Uterus (tissue), 4 donors: ENCODE results near the gene CLIC3. TPM values are rescaled to one million over a fixed set of nuclear protein-coding genes. Genes with fewer than 3 reads are reported as not detected.

Source experiments
- DNase-seq, 2 donors: peaks; one replicate each; pipeline ENCODE4 v3.0.0-alpha.2; 2019 to 2020
- H3K27ac ChIP-seq, 2 donors: fragments of 200-600 bp; sonication (generic); 1 replicate in 1 of 2; 2 replicates in 1 of 2; pipeline ENCODE4 v1.5.1; 2016 to 2018
- H3K27me3 ChIP-seq, 2 donors: fragments of 200-600 bp; sonication (generic); one replicate each; pipeline ENCODE4 v1.5.1; 2018 to 2019; ENCODE audit warnings: control low read depth in 1 of 2
- H3K36me3 ChIP-seq, 2 donors: fragments of 200-600 bp; sonication (generic); one replicate each; pipeline ENCODE4 v1.5.1; 2019; ENCODE audit warnings: control low read depth in 1 of 2
- H3K4me1 ChIP-seq, 2 donors: fragments of 200-600 bp; sonication (generic); one replicate each; pipeline ENCODE4 v1.5.1; 2018 to 2019; ENCODE audit warnings: control low read depth in 1 of 2
- H3K4me3 ChIP-seq, 2 donors: fragments of 200-600 bp; sonication (generic); 1 replicate in 1 of 2; 2 replicates in 1 of 2; pipeline ENCODE4 v1.5.1; 2018 to 2019; ENCODE audit warnings: mild to moderate bottlenecking in 1 of 2
- H3K9me3 ChIP-seq, 2 donors: fragments of 200-600 bp; sonication (generic); one replicate each; pipeline ENCODE4 v1.5.1; 2019; ENCODE audit warnings: control low read depth in 1 of 2
- POLR2A ChIP-seq, 2 donors: fragments of 450-650 bp; IDR thresholded peaks; one replicate each; pipeline ENCODE4 v1.6.1; 2016; ENCODE audit warnings: antibody characterized with exemption in 2 of 2, mild to moderate bottlenecking in 1 of 2, moderate library complexity in 1 of 2
- intact Hi-C: fragments of 100-400 bp; cut with DNase I; formaldehyde crosslinking; loops from one replicate; pipeline ENCODE4 v1.15.1; 2023; ENCODE audit warnings: low total_unique reads
- total RNA-seq, 4 donors: library from RNA; depleted of rRNA in 3 of 4; stranded (reverse); fragments of >200 nt in 3 of 4; gene quantifications; one replicate each; pipeline versions ENCODE4 v1.1.0 to v1.2.4, GENCODE V29; 2014 to 2023
- TF ChIP-seq, protein P1 (sequence below), 4 experiments: fragments of 200-600 bp in 2 of 4; fragments of 450-650 bp in 2 of 4; sonication (generic) in 2 of 4; IDR thresholded peaks; one replicate each; pipeline ENCODE4 v1.5.1; 2016 to 2019; ENCODE audit warnings: antibody characterized with exemption in 4 of 4, mild to moderate bottlenecking in 2 of 4, moderate library complexity in 1 of 4
- donor health status: DM: yes; HTN: yes; CAD: no.

Gene CLIC3
- total RNA-seq, 4 donors from 2014 or later = 1.5 TPM; not detected in 2

DNA sequence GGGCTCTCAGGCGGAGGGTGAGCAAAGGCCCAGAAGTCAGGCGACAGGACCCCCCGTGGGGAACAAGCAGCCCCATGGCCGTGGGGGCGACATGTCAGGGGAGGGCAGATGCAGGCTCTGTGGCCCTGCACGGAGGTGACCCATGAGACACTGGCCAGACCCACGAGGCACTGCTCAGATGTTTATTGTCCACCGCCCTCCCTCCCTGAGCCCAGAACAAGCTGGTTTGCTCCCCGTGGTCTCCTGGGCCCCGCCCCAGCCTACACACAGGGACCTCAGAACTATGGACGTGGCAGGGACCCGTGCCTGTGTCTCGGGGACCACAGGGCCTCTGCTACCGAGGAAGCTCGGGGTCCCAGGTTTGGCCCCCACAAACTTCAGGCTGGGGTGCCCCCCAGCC lies 33.6 kb upstream of the CLIC3 start:
- no peak overlapping the region for H3K4me3 ChIP-seq
- no peak for DNase-seq
- TF ChIP-seq POLR2A (IDR thresholded peaks at IDR 0.05) = no peak
- TF ChIP-seq, protein P1, sequence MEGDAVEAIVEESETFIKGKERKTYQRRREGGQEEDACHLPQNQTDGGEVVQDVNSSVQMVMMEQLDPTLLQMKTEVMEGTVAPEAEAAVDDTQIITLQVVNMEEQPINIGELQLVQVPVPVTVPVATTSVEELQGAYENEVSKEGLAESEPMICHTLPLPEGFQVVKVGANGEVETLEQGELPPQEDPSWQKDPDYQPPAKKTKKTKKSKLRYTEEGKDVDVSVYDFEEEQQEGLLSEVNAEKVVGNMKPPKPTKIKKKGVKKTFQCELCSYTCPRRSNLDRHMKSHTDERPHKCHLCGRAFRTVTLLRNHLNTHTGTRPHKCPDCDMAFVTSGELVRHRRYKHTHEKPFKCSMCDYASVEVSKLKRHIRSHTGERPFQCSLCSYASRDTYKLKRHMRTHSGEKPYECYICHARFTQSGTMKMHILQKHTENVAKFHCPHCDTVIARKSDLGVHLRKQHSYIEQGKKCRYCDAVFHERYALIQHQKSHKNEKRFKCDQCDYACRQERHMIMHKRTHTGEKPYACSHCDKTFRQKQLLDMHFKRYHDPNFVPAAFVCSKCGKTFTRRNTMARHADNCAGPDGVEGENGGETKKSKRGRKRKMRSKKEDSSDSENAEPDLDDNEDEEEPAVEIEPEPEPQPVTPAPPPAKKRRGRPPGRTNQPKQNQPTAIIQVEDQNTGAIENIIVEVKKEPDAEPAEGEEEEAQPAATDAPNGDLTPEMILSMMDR (IDR thresholded peaks at IDR 0.05) = no peak
- no peaks in the 10 kb centered on the region for H3K27me3 ChIP-seq
- intact Hi-C loops = loop anchor here (5.0 kb wide), 1 partner anchor 243 kb away; no protein-coding TSS in a partner anchor
- no peaks in the 10 kb centered on the region for H3K9me3 ChIP-seq
- H3K27ac ChIP-seq = no peak overlapping the region
- H3K4me1 ChIP-seq = peaks cover 0 to 18% of the 10 kb centered on the region in 2 donors
- no peaks in the 10 kb centered on the region for H3K36me3 ChIP-seq

DNA sequence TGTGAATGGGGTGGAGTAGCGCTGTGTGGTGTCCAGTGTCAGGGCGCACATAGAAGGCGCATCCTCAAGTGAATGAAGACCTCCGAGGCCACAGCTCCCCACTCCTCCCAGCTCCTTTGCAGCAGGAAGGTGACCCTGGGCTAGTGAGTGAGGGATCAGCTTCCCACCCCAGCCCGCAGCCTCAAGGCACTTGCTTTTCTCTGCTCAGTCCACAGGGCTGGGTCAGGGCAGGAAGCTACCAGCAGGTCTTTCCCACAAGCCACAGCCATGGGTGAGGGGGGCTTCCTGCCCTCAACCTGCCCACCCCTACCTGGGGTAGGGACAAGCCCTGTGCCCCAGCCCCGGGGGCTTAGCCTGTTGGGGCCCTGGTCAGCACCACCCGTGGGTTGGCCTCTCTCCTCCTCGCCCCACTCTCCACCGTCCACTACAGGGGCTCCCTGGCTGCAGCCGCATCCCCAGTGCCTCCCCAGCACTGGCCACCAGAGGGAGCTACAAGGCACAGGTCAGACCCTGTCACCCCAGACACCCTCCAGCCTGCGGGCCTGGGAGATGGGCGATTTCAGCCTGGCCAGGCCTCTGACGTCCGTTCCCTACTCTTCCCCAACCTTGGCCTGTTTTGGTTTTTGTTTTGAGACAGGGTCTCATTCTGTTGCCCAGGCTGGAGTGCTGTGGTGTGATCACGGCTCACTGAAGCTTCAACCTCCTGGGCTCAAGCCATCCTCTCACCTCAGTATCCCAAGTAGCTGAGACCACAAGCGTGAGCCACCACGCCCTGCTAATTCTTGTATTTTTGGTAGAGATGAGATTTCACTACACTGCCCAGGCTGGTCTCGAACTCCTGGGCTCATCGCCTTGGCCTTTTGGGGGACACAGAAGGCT lies 32.9 kb upstream of the CLIC3 start:
- Histone ChIP-seq H3K4me3 (peak overlapping the region in 1 of 2 donors; percentile 38), H3K27me3 (no peaks in the 10 kb centered on the region), H3K4me1 (peaks cover 0 to 18% of the 10 kb centered on the region in 2 donors), H3K27ac (no peak overlapping the region), H3K36me3 (no peaks in the 10 kb centered on the region), H3K9me3 (no peaks in the 10 kb centered on the region)
- intact Hi-C loops = no loop called here
- TF ChIP-seq, protein P1 (IDR thresholded peaks at IDR 0.05) = peak; percentile 70 to 80 (median 74)
- no peak for TF ChIP-seq POLR2A (IDR thresholded peaks at IDR 0.05)
- peak; percentile 65 to 72 for DNase-seq

DNA sequence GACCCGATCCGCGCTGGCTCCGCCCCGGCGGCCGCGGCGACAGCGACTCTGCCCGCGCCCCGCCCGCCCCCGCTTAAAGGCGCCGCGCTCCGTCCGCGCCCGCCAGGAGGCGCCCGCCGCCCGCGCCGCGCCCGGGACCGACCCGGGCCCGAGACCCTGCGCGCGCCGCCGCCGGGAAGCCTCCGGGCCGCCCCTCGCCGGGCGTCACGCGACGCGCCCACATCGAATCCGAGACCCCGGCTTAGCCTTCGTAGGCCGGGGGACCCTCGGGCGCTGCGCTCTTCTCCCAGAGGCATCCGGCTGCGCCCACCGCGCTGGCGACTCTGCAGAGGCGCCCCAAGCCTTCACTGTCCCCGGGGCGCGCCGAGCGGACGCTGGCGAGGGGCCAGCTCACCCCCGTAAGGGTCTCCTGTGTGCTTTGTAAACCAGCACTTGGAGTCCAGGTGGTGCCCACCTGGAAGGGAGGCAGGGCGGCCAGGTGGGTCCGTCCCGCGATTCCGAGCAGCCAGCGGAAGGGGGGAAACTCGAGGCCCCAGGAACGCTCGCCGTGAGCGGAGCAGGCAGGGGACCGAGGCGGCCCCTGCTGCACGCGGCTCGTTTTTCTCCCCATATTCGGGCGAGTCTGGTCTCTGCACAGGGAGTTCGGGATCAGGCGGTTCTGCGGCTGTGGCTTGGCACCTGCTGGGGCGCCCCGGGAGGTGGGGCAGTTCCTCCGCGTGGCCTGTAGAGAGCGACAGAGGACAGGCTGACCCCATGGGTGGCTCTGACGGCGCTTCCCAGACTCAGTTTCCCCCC lies 32.1 kb upstream of the CLIC3 start:
- TF ChIP-seq, protein P1 (IDR thresholded peaks at IDR 0.05) = peak in 2 of 4 experiments; percentile 68 to 72
- TF ChIP-seq POLR2A (IDR thresholded peaks at IDR 0.05) = no peak
- Histone ChIP-seq H3K9me3 (no peaks in the 10 kb centered on the region), H3K27ac (peak overlapping the region in 1 of 2 donors; percentile 63), H3K27me3 (no peaks in the 10 kb centered on the region), H3K4me3 (peak overlapping the region; percentile 38 to 42), H3K4me1 (peaks cover 0 to 18% of the 10 kb centered on the region in 2 donors), H3K36me3 (no peaks in the 10 kb centered on the region)
- intact Hi-C loops = no loop called here
- DNase-seq = peak in 1 of 2 donors; percentile 49

DNA sequence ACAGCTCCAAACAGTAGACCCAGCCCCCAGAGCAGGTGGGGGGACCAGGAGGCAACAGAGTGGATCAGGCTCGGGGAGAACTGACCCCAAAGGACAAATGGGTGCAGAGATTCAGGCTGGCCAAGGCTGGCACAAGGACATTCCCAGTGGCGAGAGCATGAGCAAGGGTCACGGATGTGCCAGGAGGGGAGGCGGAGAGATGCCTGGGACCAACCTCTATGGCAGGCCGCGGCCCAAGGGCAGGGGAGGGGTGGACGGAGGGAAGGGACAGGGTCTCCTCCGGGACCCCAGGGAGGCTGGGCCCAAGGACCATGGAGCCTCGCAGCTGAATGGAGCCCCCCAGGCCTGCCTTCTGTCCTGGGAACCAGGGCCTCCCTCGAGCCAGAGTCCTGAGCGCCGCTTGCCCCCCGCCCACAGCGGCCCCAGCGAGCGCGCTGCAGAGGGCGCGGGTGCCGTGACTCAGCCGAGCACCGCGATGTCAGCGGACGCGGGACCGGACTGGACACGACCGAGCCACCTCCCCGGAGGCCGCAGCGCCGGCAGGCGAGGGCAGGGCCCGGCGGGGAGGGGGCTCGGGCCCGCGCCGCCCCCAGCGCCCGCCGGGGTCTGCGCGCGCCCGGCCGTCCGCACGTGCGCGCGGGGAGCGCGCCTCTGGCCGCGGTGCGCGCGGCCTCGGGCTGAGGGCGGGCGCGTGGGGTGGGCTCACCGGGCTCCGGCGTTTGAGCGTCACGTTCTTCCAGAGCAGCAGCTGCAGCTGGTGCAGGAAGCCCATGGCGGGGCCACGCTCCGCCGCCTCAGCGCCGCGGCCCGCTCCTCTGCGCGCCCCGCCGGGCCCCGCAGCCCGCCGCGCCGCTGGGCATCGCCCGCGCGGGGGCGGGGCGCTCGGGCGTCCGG lies 31.2 kb upstream of the CLIC3 start, which contains the start of gene ABCA2:
Gene ABCA2 (minus strand): TSS at position 869 of the 894 bp plus-strand sequence. CDS start 97 bp downstream, at position 772.
- intact Hi-C loops = no loop called here
- Histone ChIP-seq H3K9me3 (no peaks in the 10 kb centered on the region), H3K4me1 (peaks cover 0 to 18% of the 10 kb centered on the region in 2 donors), H3K27ac (peak within 1 kb of the TSS; percentile 1 to 63), H3K36me3 (no peaks in the 10 kb centered on the region), H3K4me3 (peak within 1 kb of the TSS; percentile 40 to 42), H3K27me3 (no peaks in the 10 kb centered on the region)
- no peak for DNase-seq
- TF ChIP-seq, protein P1 (IDR thresholded peaks at IDR 0.05) = no peak
- TF ChIP-seq POLR2A (IDR thresholded peaks at IDR 0.05) = no peak
